Stimulated activated memory B cell treated with anti-CD40 and anti-IgM and Interleukin-4, amounts not matched to agents 10 μg/mL and 1 μg/mL and 100 μg/mL, for 72 hours (primary cell): ENCODE data around the gene ENTPD1.

Source experiments
- ATAC-seq: fragments of 150-1000 bp; cut with Tn5 transposase; 2 replicates; pipeline ENCODE4 v1.10.0; 2021
- H3K27ac Mint-ChIP-seq: one replicate; pipeline ENCODE4 v1.8.0; 2022; ENCODE audit warnings: mild to moderate bottlenecking, mixed read lengths
- H3K27me3 Mint-ChIP-seq: one replicate; pipeline ENCODE4 v1.8.0; 2022; ENCODE audit warnings: mixed read lengths
- H3K36me3 Mint-ChIP-seq: one replicate; pipeline ENCODE4 v1.8.0; 2022; ENCODE audit warnings: mixed read lengths
- H3K4me1 Mint-ChIP-seq: one replicate; pipeline ENCODE4 v1.8.0; 2022; ENCODE audit warnings: mixed read lengths
- H3K4me3 Mint-ChIP-seq: one replicate; pipeline ENCODE4 v1.8.0; 2022; ENCODE audit warnings: mild to moderate bottlenecking, moderate library complexity, mixed read lengths
- H3K9me3 Mint-ChIP-seq: one replicate; pipeline ENCODE4 v1.8.0; 2022; ENCODE audit warnings: mixed read lengths

Gene ENTPD1

DNA sequence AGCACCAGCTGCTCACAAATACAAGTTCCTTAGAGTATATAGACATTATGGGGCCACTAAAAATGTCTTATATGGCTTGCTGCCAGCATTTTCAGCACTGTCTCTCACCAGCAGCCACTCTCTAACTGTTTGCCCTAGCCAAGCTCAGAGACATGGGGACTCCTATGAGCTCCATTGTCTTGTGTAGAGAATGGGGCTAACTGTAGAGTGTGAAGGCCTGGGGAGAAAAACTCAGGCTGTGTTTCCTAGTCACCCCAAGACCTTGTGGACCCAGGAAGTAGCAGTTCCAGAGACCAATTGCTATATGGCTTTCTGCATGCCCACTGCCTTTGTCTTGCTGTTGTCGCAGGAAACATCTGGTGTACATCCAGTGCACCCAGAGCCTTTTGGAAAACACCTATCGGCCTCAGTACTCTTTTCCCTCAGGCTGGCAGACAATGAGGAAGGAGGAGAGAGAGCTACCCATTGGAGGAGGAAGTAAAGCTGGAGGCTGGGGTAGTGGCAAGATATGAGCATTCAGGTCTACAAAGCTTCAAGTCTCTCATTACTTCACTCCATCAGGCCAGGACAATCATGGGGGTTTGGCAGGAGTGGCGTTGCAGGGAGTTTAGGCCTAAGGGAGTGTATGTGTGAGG, 28.4 kb downstream of the ENTPD1 start:
- no peaks in the 10 kb centered on the region for H3K9me3 Mint-ChIP-seq
- peak; percentile 34 for ATAC-seq
- peak overlapping the region; percentile 91 for H3K27ac Mint-ChIP-seq
- H3K36me3 Mint-ChIP-seq, result peaks cover 57% of the 10 kb centered on the region
- peak overlapping the region; percentile 27 for H3K4me3 Mint-ChIP-seq
- H3K4me1 Mint-ChIP-seq, result peaks cover 95% of the 10 kb centered on the region
- H3K27me3 Mint-ChIP-seq, result no peaks in the 10 kb centered on the region

DNA sequence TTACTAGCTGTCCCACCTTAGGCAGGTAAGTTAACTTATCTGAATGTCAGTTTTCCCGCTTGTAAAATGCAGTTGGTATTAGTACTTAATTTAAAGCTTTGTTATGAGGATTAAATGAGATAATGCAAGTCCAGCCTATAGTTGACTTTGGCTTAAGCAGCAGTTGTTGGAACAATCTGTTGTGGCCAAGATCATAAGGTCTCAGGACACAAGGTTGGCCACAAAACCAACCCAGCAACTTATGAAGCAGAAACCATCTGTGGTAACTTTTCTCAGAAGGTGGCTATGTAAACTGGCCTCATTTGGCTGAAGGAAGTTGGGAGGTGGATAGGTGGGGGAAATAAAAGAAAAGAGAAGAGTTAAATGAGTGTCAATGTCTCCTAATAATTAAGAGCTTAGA, 29.4 kb downstream of the ENTPD1 start:
- peaks cover 93% of the 10 kb centered on the region for H3K4me1 Mint-ChIP-seq
- H3K4me3 Mint-ChIP-seq, result peak overlapping the region; percentile 23
- peaks cover 57% of the 10 kb centered on the region for H3K36me3 Mint-ChIP-seq
- peak; percentile 67 for ATAC-seq
- peak overlapping the region; percentile 91 for H3K27ac Mint-ChIP-seq
- H3K27me3 Mint-ChIP-seq, result no peaks in the 10 kb centered on the region
- H3K9me3 Mint-ChIP-seq, result no peaks in the 10 kb centered on the region

- Mint-ChIP-seq H3K27ac (peak overlapping the region; percentile 91), H3K9me3 (no peaks in the 10 kb centered on the region), H3K27me3 (no peaks in the 10 kb centered on the region), H3K4me3 (peak overlapping the region; percentile 34), H3K4me1 (peaks cover 92% of the 10 kb centered on the region), H3K36me3 (peaks cover 55% of the 10 kb centered on the region)
- ATAC-seq, result no peak
Observed at GRCh38 chr10:95785942-95786669, 30.1 kb downstream of the ENTPD1 start.

- H3K27ac Mint-ChIP-seq, result peak overlapping the region; percentile 91
- no peak for ATAC-seq
- H3K27me3 Mint-ChIP-seq, result no peaks in the 10 kb centered on the region
- peak overlapping the region; percentile 34 for H3K4me3 Mint-ChIP-seq
- peaks cover 93% of the 10 kb centered on the region for H3K4me1 Mint-ChIP-seq
- H3K36me3 Mint-ChIP-seq, result peaks cover 58% of the 10 kb centered on the region
- H3K9me3 Mint-ChIP-seq, result no peaks in the 10 kb centered on the region
Observed at GRCh38 chr10:95787447-95787846, 31.5 kb downstream of the ENTPD1 start.

- no peaks in the 10 kb centered on the region for H3K27me3 Mint-ChIP-seq
- H3K36me3 Mint-ChIP-seq, result peaks cover 52% of the 10 kb centered on the region
- H3K4me3 Mint-ChIP-seq, result no peak overlapping the region
- H3K4me1 Mint-ChIP-seq, result peaks cover 92% of the 10 kb centered on the region
- no peaks in the 10 kb centered on the region for H3K9me3 Mint-ChIP-seq
- no peak for ATAC-seq
- peak overlapping the region; percentile 91 for H3K27ac Mint-ChIP-seq
Observed at GRCh38 chr10:95788830-95789229, 32.9 kb downstream of the ENTPD1 start.

GRCh38 chr10:95789902-95790301, 33.9 kb downstream of the ENTPD1 start:
- H3K27me3 Mint-ChIP-seq, result no peaks in the 10 kb centered on the region
- H3K9me3 Mint-ChIP-seq, result no peaks in the 10 kb centered on the region
- peak overlapping the region; percentile 17 for H3K4me3 Mint-ChIP-seq
- peaks cover 89% of the 10 kb centered on the region for H3K4me1 Mint-ChIP-seq
- no peak for ATAC-seq
- peaks cover 51% of the 10 kb centered on the region for H3K36me3 Mint-ChIP-seq
- H3K27ac Mint-ChIP-seq, result peak overlapping the region; percentile 28

DNA sequence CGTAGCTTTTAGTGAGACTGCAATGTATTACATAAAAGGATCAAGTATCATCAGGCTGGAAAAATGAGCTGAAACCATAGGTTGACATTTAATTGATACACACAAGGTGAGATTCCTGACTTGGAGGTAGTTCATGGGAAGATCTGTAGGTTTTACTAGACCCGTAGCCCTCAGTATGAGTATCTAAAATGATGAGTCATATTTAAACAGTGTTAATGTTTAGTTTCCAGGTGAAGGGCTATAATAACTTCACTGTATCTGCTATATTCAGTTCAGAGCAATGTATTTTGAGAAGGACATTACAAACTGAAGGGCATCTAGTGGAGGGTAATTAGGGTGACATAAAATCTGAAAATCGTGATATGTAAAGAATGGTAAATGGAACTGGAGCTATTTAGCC, 35.0 kb downstream of the ENTPD1 start:
- H3K36me3 Mint-ChIP-seq, result peaks cover 46% of the 10 kb centered on the region
- ATAC-seq, result no peak
- peaks cover 89% of the 10 kb centered on the region for H3K4me1 Mint-ChIP-seq
- H3K27ac Mint-ChIP-seq, result peak overlapping the region; percentile 98
- H3K4me3 Mint-ChIP-seq, result peak overlapping the region; percentile 63
- H3K9me3 Mint-ChIP-seq, result no peaks in the 10 kb centered on the region
- no peaks in the 10 kb centered on the region for H3K27me3 Mint-ChIP-seq

DNA sequence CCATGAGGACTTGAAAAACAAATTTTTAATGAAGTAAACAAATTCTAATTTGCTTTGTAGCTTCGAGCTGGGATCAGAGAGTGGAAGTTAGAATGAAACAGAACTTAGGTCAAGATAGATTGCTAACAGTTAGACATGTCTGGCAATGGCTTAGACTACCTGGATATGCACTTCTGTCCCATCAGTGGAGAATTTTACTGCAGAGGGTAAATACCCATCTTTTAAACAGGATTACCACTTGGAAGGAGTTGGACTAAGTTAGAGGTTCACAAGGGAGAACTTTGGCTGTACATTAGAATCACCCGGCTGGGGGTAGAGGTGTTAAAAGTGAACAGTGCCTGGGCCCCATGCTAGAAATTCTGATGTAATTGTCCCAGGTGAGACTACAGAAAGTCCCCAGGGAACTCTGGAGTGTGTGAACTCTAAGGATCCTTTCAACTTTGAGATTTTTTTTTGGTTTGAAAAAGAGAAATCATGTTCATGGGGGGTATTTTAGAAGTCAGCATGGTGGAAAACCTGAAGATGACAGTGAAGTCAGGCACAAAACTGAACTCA, 35.5 kb downstream of the ENTPD1 start:
- Mint-ChIP-seq H3K27ac (peak overlapping the region; percentile 98), H3K27me3 (no peaks in the 10 kb centered on the region), H3K4me3 (peak overlapping the region; percentile 63), H3K36me3 (peaks cover 46% of the 10 kb centered on the region), H3K4me1 (peaks cover 89% of the 10 kb centered on the region), H3K9me3 (peaks cover 1% of the 10 kb centered on the region)
- ATAC-seq, result no peak

- H3K27me3 Mint-ChIP-seq, result no peaks in the 10 kb centered on the region
- peaks cover 89% of the 10 kb centered on the region for H3K4me1 Mint-ChIP-seq
- peak overlapping the region; percentile 98 for H3K27ac Mint-ChIP-seq
- peak overlapping the region; percentile 63 for H3K4me3 Mint-ChIP-seq
- H3K9me3 Mint-ChIP-seq, result peaks cover 6% of the 10 kb centered on the region
- no peak for ATAC-seq
- peaks cover 54% of the 10 kb centered on the region for H3K36me3 Mint-ChIP-seq
Observed at GRCh38 chr10:95792211-95792780, 36.3 kb downstream of the ENTPD1 start.

GRCh38 chr10:95792874-95793285, 36.9 kb downstream of the ENTPD1 start:
- H3K9me3 Mint-ChIP-seq, result peaks cover 6% of the 10 kb centered on the region
- H3K27ac Mint-ChIP-seq, result peak overlapping the region; percentile 98
- ATAC-seq, result peak; percentile 51
- H3K4me1 Mint-ChIP-seq, result peaks cover 89% of the 10 kb centered on the region
- H3K36me3 Mint-ChIP-seq, result peaks cover 60% of the 10 kb centered on the region
- H3K27me3 Mint-ChIP-seq, result no peaks in the 10 kb centered on the region
- H3K4me3 Mint-ChIP-seq, result peak overlapping the region; percentile 63

- Mint-ChIP-seq H3K27ac (peak overlapping the region; percentile 98), H3K4me3 (peak overlapping the region; percentile 63), H3K4me1 (peaks cover 88% of the 10 kb centered on the region), H3K9me3 (peaks cover 9% of the 10 kb centered on the region), H3K36me3 (peaks cover 60% of the 10 kb centered on the region), H3K27me3 (no peaks in the 10 kb centered on the region)
- peak; percentile 95 for ATAC-seq
Observed at GRCh38 chr10:95793401-95794045, 37.6 kb downstream of the ENTPD1 start.

GRCh38 chr10:95794195-95794594, 38.2 kb downstream of the ENTPD1 start:
- no peaks in the 10 kb centered on the region for H3K27me3 Mint-ChIP-seq
- H3K36me3 Mint-ChIP-seq, result peaks cover 58% of the 10 kb centered on the region
- ATAC-seq, result no peak
- H3K4me1 Mint-ChIP-seq, result peaks cover 81% of the 10 kb centered on the region
- peak overlapping the region; percentile 98 for H3K27ac Mint-ChIP-seq
- H3K4me3 Mint-ChIP-seq, result no peak overlapping the region
- H3K9me3 Mint-ChIP-seq, result peaks cover 9% of the 10 kb centered on the region

DNA sequence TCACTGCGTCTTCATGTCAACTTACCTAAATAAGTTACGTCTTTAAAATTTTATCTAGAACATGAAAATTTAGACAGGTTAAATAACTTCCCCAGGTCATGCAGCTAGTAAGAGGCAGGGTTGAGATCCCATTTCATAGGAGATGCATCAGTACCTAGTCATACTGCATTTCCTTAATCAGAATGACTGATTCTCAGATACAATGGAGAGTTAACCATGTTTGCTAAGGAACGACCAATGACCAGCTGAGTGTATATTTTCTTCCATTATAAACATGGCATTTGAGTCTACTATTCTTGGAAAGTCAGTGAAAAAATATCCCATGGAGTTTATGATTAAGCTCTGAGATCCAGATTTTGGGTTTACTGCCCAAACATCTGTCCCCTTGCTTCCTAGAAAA, 39.6 kb downstream of the ENTPD1 start:
- Mint-ChIP-seq H3K4me1 (peaks cover 88% of the 10 kb centered on the region), H3K9me3 (peaks cover 9% of the 10 kb centered on the region), H3K4me3 (no peak overlapping the region), H3K36me3 (peaks cover 66% of the 10 kb centered on the region), H3K27ac (peak overlapping the region; percentile 98), H3K27me3 (no peaks in the 10 kb centered on the region)
- no peak for ATAC-seq

DNA sequence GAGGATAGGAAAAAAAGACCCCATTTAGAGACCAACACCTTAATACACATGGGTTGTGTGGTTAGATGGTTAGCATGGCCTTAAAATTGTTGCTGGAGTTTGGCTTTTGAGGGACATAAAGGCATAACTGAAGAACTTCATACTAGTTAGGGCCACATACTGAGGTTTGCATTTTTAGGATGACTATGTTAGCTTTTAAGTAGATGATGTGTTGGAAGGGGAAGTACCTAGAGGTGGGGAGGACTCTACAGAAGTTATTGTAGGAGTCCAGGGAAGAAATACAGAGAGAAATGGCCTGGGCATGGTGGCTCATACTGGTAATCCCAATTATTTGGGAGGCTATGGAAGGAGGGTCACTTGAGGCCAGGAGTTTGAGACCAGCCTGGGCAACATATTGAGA, 40.5 kb downstream of the ENTPD1 start:
- peaks cover 9% of the 10 kb centered on the region for H3K9me3 Mint-ChIP-seq
- H3K36me3 Mint-ChIP-seq, result peaks cover 67% of the 10 kb centered on the region
- no peaks in the 10 kb centered on the region for H3K27me3 Mint-ChIP-seq
- peaks cover 88% of the 10 kb centered on the region for H3K4me1 Mint-ChIP-seq
- H3K27ac Mint-ChIP-seq, result peak overlapping the region; percentile 98
- peak; percentile 52 for ATAC-seq
- no peak overlapping the region for H3K4me3 Mint-ChIP-seq
